HG02759 (cell line): Measurements from ENCODE around the gene CXCL12.

ENCODE experiments used
- ATAC-seq: cut with Tn5 transposase; IDR thresholded peaks from one replicate; pipeline ENCODE4 v1.9.1; 2021; ENCODE audit warnings: mild to moderate bottlenecking, moderate library complexity; ENCODE audit not compliant: unreplicated experiment

Gene CXCL12

DNA sequence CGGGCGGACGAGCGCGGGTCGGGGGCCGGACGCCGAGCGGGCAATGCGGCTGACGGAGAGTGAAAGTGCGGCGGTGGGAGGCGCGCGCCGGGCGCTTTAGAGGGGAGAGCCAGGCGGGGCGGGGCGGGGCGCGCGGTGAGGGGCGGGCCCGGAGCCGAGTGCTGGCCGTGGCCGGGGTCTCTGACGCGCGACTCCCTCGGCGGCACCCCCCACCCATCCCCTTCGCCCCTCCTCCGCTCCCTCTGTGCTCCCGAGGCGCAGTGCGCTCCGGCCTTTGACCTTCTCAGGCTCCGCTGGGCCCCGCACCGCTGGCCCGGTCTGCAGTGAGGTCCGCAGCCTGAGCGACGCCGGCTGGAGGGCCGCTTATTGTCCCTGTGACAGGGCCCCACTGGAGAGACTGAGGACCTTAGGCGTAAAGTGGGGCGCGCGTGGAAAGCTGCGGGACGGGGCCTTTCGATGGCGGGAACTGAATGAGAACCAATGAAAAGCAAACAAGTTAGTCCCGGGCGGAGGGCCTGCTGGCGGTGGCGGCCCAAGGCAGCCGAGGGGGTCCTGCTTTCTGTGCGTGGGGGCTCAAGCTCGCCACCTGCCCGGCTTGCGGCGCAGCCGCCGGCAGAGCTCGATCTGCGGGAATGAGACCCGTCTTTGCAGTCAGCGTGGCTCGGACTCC, at the start of gene CXCL12:
CXCL12 (minus strand) TSS at position 72 of the 670 bp plus-strand sequence. CDS start 92 bp downstream, outside the sequence.
- no peak for ATAC-seq

DNA sequence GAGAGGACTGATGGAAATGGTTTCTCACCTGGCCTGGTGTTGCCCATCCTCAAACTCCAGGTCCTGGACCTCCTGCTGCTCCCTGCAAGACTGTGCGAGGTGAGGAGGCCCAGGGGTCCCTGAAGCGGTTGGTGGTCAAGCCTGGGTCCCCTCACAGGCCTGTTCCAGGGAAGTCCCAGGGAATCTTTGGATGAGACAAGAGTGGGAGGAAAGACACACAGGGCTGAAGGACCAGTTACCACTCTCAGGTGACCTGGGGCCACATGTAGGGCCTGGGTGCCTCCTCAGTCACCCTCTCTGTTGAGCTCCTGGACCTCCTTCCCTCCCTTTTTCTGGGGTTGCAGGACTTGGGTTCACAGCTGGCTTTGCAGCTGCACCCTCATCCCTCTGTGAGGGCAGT, 42.6 kb upstream of the CXCL12 start:
- ATAC-seq, result no peak

DNA sequence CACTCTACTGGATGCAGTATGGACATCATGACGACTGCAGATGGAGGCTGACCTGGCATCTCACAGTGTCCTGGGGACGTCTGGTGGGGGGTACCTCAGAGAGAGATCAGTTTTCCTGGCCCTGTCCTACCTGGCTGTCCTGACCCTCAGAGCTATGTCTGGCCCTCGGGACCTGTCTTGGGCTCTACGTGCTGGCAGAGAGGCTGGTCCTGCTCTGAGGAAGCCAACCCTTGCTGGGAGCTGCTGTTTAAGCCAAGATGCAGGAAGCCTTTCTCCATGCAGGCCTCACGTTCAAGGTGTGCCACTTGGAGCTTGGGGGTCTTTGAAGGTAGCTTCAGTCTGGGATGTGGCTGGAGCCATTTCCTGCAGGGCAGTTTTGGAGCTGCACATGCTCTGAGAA, 42.1 kb upstream of the CXCL12 start:
- ATAC-seq, result no peak

DNA sequence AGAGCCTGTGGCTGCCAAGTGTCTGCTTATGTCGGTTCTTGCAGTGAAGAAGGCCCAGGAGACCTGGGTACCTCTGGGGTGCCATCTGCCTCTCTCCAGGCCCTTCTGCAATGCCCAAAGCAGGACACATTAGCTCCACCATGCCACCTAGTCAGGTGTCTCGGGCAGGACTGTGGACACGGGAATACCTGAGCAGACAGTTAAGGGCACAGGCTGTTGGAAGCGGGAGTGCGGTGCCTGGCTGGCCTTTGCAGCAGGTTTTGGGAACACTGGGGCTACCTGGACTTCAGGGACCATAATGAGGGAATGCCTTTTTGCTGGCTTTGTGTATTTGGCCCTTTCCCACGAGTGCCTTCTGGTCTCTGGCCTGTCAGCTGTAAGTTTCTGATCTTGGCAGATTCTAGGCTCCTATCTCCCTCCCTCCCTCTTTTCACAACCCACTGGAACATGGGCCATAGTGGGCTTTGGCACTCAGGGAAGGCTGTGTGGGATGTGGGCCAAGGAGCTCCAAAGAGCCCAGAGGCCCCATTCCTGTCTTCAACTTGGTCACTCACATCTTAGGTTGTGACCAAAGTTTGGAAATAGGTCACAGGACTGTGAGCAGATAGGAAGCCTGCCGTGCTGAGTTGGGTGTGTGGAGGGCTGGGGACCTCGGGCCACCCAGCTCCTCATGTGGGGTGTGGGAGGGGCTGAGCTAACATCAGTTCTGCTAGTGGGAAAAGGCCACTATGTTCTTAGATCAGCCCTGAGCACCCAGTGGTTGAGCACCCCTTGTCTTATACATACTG, 41.5 kb upstream of the CXCL12 start:
- no peak for ATAC-seq

DNA sequence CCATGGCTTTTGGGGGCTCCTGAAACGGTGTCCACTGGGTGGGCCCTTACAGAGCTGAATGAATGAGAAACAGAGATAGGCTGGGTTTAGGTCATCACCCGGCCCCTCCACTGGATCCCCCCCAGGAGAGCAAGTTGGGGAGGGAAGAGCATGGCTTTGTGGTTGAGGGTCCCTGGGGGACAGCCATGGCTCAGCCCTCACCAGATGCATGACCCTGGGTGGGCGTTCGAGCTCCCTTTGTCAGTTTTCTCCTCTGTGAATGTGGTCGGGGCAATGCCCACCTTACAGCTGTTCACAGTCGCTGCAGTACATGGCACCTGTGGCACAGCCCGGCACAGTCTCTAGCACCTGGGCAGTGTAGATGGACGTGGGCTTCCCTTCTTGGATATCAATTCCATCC, 40.6 kb upstream of the CXCL12 start:
- no peak for ATAC-seq

DNA sequence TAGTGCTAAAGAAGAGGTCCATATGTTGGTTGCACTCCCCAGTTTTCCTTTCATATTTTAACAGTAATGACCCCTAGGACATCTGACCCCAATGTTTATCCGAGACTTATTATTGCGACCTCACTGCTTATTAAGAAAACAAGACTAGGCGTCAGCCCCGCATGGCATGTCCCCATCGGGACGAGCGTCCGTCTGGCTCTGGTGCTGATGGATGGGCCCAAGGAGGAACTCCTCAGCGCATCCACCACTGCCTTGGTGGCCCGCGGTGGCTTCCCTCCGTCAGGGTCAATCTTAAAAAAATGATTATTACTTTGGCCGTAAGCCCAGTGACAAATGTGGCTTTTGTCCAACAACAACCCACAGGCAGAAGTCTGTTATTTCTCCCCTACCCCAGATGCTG, 40.1 kb upstream of the CXCL12 start:
- no peak for ATAC-seq

DNA sequence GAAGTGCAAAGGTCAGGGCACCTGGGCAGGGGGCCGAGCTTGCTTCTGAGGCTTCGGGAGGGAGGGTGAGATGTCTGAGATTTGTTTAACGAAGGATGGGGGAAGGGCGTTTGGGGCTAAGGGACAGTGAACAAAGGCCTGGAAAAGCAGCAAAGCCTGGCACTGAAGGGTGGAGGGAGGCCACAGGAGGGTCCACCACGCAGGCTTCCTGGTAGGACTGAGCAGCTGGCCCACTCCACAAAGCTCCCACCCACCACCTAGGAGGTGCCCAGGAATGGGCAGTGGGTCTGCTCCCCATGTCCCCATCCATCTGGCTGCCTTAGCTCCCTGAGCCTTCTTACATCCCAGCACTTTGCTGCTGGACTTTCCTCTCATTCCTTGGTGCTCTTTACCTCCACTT, 39.4 kb upstream of the CXCL12 start:
- no peak for ATAC-seq

DNA sequence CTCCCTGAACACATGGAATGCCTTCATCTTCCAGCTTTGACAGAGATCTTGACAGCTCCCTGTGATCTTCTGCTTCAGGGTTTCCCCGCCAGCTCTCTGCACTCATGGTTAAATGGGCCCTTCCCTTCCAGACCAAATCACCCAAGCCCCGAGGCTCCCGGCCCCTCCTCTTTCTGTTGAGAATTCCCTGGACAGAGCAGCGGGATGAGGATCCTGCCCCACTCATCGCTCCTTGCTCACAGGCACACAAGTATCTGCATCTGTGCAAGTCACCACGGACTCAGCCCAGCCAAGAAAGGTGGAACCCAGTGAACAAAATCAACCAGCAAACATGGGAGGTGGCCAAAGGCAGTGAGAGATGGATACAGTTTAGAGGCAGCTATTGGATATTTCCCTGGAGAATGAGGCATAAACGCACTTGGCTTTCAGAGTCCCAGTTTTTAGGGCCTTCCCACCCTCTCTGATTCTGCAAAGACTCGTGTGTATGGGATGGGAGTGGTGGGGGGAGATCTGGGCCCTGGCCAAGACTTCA, 37.7 kb upstream of the CXCL12 start:
- ATAC-seq, result no peak

DNA sequence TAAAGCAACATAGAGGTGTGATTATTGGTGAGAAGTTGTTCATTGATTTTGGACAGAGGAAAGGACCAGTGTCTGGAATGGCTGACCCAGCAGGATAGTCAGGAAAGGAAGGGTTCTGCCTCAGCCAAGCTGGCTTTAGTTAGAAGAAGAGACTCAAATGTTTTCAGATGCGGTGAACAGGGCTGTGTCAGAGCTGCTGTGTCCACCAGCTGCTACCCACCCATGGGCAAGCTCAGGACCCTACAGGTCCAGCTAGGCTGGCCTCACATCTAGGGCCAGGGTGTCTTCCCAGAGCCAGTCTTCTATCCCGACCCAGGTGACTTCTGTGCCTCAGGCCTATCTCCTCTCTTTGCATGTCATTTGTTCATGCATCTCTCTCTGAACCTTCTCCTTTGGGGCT, 37.3 kb upstream of the CXCL12 start:
- no peak for ATAC-seq

DNA sequence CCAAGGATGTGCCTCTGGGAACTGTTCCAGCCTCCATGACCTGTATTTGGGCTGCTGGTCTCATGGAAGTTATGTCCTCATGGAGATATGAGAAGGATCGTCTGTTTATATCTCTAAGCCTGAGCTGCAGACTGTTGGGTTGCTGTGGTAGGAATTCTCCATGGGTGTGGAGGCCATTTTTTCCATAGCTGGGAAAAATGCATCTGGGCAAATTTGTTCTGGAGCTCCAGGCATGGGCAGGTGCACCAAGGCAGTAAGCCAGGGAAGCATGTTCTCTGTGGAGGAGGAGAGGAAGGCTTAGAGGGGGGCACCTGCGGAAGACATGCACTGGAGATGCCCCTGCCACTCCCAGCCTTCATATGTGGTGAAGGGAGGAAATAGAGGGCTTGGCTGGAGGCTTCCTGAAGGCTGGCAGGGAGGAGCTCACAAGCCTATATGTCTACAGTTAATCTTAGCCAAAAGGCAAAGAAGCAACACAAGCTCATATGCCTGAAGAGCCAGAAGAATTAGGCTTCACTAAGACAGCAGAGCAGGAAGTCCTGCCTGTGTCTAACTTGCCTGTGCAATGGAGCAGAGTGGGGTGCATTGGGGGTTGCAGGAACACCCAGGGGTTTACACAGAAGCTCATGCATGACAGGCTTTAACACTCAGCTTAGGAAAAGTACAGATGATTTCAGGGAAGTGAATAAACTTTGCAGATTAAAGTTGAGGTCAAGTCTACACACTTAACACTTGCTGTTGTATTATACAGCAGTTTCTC, 35.1 kb upstream of the CXCL12 start:
- no peak for ATAC-seq

DNA sequence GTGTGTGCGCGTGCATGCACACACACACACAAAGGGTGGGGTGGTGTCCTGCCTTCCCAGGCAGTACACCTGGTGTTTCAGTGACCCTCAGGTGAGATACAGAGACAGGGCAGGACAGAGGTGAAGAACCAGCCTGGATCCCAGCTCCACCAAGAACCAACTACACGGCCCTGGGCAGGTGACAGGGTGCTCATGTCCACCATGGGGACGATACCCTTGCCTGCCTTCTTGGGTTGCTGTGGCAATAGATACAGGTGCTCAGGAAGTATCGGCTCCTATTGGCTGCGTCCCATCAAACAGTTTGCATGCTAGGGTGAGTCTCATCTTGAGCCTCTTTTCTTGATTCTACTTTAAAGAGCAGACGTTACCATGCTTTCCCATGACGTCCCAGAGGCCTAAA, 33.7 kb upstream of the CXCL12 start:
- ATAC-seq, result no peak

DNA sequence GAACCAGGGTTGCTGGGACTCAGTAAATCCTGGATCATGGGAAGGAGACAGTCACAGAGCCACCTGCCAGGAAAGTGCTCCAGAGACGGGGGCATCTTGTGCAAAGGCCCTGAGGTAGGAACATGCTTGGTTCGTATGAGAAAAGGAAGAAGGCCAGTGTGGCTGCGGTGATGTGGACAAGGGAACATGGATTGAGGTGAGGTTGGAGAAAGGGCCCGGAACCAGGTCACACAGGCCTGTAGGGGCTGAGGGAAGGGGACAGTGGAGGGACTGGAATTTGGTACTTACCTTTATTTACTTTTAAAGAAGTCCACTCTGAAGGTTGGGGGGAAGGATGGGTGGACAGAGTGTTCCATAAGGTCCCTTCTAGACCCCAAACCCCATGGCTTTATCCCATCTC, 32.9 kb upstream of the CXCL12 start:
- ATAC-seq, result no peak

DNA sequence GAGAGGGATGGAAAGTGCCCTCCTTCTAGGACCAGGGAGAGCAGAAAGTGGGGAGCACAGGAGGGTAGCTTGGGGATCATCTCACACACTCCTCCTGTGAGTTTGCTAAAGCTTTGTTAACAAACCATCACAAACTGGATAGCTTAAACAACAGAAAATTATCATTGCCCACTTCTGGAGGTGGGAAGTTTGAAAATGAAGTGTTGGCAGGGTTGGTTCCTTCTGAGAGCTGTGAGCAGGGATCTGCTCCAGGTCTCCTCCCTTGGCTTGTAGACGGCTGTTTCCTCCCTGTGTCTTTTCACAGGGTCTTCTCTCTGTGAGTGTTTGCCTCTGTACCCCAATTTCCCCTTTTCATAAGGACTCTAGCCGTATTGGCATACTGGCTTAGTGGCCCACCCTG, 32.0 kb upstream of the CXCL12 start:
- no peak for ATAC-seq

DNA sequence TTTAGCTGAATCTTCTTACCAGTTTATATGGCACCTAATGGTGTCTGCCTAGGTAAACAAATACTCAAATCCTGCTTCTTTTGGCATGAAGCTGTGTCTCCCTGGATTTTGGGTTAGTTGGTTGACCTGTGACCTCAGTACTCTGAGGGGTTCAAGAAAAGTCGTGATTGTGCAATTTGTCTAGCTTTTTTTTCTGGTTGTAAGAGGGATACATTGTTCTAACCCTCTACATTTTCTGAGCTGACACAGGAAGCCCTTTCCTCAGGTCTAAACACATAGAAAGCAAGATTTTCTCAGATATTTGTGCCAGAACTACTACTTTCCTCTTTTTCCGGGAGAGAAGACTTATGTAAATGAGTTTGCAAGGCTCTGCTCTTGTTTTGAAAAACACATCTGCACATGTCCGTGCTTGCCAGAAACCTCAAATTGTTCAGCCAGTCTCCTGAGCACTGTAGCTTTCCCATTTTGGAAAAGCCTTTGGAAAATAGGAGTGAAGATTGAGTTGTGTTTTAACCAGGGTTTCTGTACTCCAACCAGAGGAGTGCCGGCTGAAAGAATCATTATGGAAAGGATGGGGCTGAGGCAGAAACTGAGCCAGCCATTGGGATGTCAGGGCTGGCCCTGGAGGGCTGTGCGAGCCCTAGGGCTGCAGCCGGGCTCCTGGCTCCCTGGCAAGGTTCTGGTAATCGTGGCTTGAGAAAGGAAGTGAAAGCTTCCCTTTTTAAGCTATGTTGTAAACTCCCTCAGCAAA, 31.3 kb upstream of the CXCL12 start:
- ATAC-seq, result no peak

DNA sequence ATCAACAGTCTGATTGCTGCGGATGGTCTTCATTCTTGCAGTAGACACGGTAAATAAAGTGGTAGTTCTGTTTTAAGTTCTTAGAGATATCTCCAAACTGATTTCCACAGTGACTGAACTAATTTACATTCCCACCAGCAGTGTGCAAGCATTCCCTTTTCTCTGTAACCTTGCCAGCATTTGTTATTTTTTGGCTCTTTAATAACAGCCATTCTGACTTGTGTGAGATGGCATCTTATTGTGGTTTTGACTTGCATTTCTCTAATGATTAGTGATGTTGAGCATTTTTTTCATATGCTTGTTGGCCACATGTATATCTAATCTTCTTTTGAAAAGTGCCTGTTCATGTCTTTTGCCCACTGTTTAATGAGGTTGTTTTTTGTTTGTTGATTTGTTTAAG, 30.2 kb upstream of the CXCL12 start:
- no peak for ATAC-seq

DNA sequence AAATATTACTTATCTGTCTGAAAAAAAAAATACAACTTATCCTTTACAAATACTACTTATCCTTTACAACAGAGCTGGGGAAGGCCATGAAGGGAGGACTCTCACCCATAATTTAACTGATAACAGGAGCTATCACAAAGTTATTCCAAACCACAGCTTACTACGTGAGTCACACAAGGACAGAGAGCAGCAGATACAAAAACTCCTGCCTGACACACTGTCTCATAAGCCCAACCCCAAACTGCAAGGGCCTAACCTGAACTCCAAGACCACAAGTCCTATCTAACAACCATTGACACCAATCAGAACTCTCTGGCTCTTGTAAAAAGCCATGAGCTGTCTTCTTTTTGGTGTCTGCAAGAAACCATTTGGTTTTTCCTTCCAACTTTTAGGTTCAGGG, 28.5 kb upstream of the CXCL12 start:
- no peak for ATAC-seq

DNA sequence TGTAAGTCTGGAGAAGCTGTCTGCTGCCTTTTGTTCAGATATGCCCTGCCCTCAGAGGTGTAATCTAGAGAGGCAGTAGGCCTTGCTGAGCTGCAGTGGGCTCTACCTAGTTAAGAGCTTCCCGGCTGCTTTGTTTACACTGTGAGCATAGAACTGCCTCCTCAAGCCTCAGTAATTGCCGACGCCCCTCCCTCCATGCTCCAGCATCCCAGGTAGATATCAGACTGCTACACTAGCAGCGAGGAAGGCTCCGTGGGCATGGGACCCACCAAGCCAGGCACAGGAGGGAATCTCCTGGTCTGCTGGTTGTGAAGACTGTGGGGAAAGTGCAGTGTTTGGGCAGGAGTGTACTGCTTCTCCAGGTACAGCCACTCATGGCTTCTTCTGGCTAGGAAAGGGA, 26.4 kb upstream of the CXCL12 start:
- no peak for ATAC-seq

DNA sequence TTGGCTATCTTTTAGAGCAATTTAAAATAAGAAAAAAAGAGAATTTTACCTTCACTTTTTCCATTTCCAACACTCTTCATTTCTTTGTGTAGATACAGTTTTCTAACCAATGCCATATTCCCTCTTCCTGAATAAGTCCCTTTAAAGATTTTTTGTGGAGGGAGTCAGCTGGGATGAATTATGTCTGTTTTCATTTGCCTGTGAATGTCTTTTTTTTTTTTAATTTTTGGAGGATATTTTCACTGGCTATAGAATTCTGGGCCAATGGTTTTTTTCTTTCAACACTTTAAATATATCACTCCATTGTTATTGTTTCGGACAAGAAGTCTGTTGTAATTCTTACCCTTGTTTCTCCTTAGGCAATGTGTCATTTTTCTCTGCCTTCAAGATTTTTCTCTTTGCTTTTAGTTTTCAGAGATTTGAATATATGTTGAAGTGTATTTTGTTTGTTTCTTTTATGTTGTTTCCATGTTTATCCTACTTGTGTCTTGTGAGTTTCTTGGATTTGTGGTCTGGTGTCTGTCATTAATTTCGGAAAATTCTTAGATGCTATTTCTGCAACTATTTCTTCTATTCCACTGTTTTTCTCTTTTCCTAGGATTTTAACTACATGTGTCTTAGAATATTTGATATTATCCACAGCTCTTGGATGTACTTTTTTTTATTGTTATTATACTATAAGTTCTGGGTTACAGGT, 20.0 kb upstream of the CXCL12 start:
- no peak for ATAC-seq

DNA sequence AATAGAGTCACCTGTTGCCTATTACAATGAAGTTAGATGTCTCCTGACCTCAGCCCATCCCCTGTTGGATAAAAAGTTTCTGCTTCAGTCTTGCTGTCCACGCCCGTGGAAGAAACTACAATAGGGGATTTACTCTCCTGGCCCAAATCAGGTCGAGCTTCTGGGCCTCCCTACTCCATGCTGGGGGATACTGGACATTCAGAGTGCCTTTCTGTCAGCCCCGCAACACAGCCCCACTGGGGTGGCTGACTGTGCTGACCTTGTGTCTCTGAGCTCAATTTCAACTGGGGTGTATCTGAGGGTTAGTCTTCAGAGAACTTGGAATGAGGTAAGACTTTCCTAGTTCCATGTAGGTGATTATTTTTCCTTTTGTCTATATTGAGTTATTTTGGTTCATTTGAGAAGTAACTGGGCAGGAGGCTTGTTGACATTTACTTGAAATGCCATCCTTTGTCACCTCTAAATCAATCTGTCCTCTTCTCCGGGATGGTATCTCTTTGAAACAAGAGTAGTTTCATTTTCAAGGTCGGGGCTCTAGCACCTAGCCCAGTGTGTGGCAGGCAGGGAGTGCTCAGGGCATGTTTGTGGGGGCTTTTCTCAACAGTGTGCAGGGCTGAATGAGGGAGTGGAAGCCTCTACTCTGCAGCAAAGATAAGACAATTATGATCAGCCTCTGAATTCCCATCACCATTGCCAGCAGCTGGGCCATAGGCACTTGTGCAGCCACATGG, 17.7 kb upstream of the CXCL12 start:
- no peak for ATAC-seq

DNA sequence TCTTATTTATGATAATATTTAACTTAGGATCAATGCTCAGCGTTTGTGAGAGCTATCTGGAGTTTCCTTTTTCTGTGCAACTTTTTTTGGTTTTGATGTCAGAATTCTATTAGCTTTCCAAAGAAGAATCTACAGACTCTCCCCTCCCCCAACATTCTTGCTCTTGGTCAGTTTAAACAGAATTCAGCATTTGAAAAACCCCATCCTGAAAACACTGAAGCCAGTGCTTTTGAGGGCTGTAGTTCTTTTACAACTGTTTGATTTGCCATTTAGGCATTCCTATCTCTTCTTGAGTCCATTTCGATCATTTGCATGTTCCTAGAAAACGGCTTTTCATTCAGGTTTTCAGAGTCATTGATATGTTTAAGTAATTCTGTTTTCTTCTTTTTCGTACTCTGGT, 15.6 kb upstream of the CXCL12 start:
- ATAC-seq, result no peak
